Right forelimb (tissue), 1 donor: ENCODE measurements around the gene ATF7.
"Not testable (repeated sequence)": the region's sequence is repeated elsewhere in the genome, so short reads cannot be mapped to it uniquely, and the experiment has no call there.

ENCODE experiments used
- DNase-seq: peaks from one replicate; pipeline ENCODE4 v3.0.0-alpha.2; 2018

ATF7 gene

GRCh38 chr12:53594897-53595615 lies 31.1 kb downstream of the ATF7 start:
- DNase-seq = no peak

GRCh38 chr12:53593707-53594106 lies 32.5 kb downstream of the ATF7 start:
- no peak for DNase-seq

- no peak for DNase-seq
Observed at GRCh38 chr12:53593031-53593430, 33.2 kb downstream of the ATF7 start.

GRCh38 chr12:53592426-53592825 lies 33.8 kb downstream of the ATF7 start:
- DNase-seq = no peak

GRCh38 chr12:53591301-53592206 lies 34.6 kb downstream of the ATF7 start:
- no peak for DNase-seq

GRCh38 chr12:53590652-53591051 lies 35.5 kb downstream of the ATF7 start:
- DNase-seq = no peak

GRCh38 chr12:53589915-53590314 lies 36.3 kb downstream of the ATF7 start:
- DNase-seq = no peak

GRCh38 chr12:53589423-53589822 lies 36.8 kb downstream of the ATF7 start:
- no peak for DNase-seq

GRCh38 chr12:53588123-53588522 lies 38.1 kb downstream of the ATF7 start:
- no peak for DNase-seq

- DNase-seq = no peak
Observed at GRCh38 chr12:53586745-53587144, 39.4 kb downstream of the ATF7 start.

GRCh38 chr12:53585448-53586125 lies 40.6 kb downstream of the ATF7 start:
- no peak for DNase-seq

GRCh38 chr12:53579545-53579955 lies 46.6 kb downstream of the ATF7 start:
- DNase-seq = no peak

GRCh38 chr12:53578783-53579182 lies 47.4 kb downstream of the ATF7 start:
- DNase-seq = no peak

GRCh38 chr12:53577941-53578352 lies 48.2 kb downstream of the ATF7 start:
- no peak for DNase-seq

GRCh38 chr12:53575502-53576249 lies 50.5 kb downstream of the ATF7 start:
- DNase-seq = no peak

GRCh38 chr12:53572134-53572758 lies 53.9 kb downstream of the ATF7 start:
- DNase-seq = no peak

GRCh38 chr12:53571295-53571694 lies 54.9 kb downstream of the ATF7 start:
- DNase-seq = no peak

GRCh38 chr12:53568809-53569557 lies 57.2 kb downstream of the ATF7 start:
- no peak for DNase-seq

GRCh38 chr12:53567961-53568808 lies 58.0 kb downstream of the ATF7 start:
- DNase-seq = no peak

- DNase-seq = not testable (repeated sequence)
Observed at GRCh38 chr12:53565376-53565775, 60.8 kb downstream of the ATF7 start.

- DNase-seq = no peak
Observed at GRCh38 chr12:53564941-53565340, 61.2 kb downstream of the ATF7 start.
